ENCODE data around the gene PRKN.

Gene PRKN

GRCh38 chr6:162727322-162728182 lies at the start of gene PRKN, which contains the start of gene PACRG:
TSS of gene PRKN (minus strand) at chr6:162727766.
TSS of gene PACRG (plus strand) at chr6:162727974.
- H3K4me3 ChIP-seq (ENCODE audit: low read depth, low read length), result peak within 1 kb of the TSS; percentile 61
- DNase-seq (ENCODE audit: low read depth), result peak; percentile 97
- TF ChIP-seq CTCF (IDR thresholded peaks at IDR 0.05; ENCODE audit: low read depth, low read length) (no peak), POLR2A (IDR thresholded peaks at IDR 0.05; ENCODE audit: extremely low read depth, insufficient read length) (peak; percentile 71), MAX (IDR thresholded peaks at IDR 0.05; ENCODE audit: low read depth, low read length) (peak; percentile 60; the same call in 1 of the 2 replicates), MYC (IDR thresholded peaks at IDR 0.05; ENCODE audit: low read depth, low read length) (0 out of 2 replicates have a peak, but pooled peaks have one; percentile 37)

GRCh38 chr6:162777091-162777490 lies 49.5 kb upstream of the PRKN start:
- no peak for TF ChIP-seq MYC (IDR thresholded peaks at IDR 0.05; ENCODE audit: low read depth, low read length)
- no peak for TF ChIP-seq CTCF (IDR thresholded peaks at IDR 0.05; ENCODE audit: low read depth, low read length)
- no peak for TF ChIP-seq MAX (IDR thresholded peaks at IDR 0.05; ENCODE audit: low read depth, low read length)
- TF ChIP-seq POLR2A (IDR thresholded peaks at IDR 0.05; ENCODE audit: extremely low read depth, insufficient read length), result no peak
- no peak for DNase-seq (ENCODE audit: low read depth)
- no peak overlapping the region for H3K4me3 ChIP-seq (ENCODE audit: low read depth, low read length)

- no peak for TF ChIP-seq MAX (IDR thresholded peaks at IDR 0.05; ENCODE audit: low read depth, low read length)
- TF ChIP-seq POLR2A (IDR thresholded peaks at IDR 0.05; ENCODE audit: extremely low read depth, insufficient read length), result no peak
- TF ChIP-seq CTCF (IDR thresholded peaks at IDR 0.05; ENCODE audit: low read depth, low read length), result no peak
- no peak for TF ChIP-seq MYC (IDR thresholded peaks at IDR 0.05; ENCODE audit: low read depth, low read length)
- no peak overlapping the region for H3K4me3 ChIP-seq (ENCODE audit: low read depth, low read length)
- no peak for DNase-seq (ENCODE audit: low read depth)
Measured at GRCh38 chr6:162773996-162774395, 46.4 kb upstream of the PRKN start.

GRCh38 chr6:162772466-162772865 lies 44.9 kb upstream of the PRKN start:
- H3K4me3 ChIP-seq (ENCODE audit: low read depth, low read length), result no peak overlapping the region
- no peak for DNase-seq (ENCODE audit: low read depth)
- TF ChIP-seq POLR2A (IDR thresholded peaks at IDR 0.05; ENCODE audit: extremely low read depth, insufficient read length), result no peak
- TF ChIP-seq CTCF (IDR thresholded peaks at IDR 0.05; ENCODE audit: low read depth, low read length), result no peak
- TF ChIP-seq MAX (IDR thresholded peaks at IDR 0.05; ENCODE audit: low read depth, low read length), result no peak
- no peak for TF ChIP-seq MYC (IDR thresholded peaks at IDR 0.05; ENCODE audit: low read depth, low read length)

GRCh38 chr6:162770955-162771354 lies 43.4 kb upstream of the PRKN start:
- H3K4me3 ChIP-seq (ENCODE audit: low read depth, low read length), result no peak overlapping the region
- no peak for TF ChIP-seq CTCF (IDR thresholded peaks at IDR 0.05; ENCODE audit: low read depth, low read length)
- no peak for TF ChIP-seq MYC (IDR thresholded peaks at IDR 0.05; ENCODE audit: low read depth, low read length)
- TF ChIP-seq MAX (IDR thresholded peaks at IDR 0.05; ENCODE audit: low read depth, low read length), result no peak
- TF ChIP-seq POLR2A (IDR thresholded peaks at IDR 0.05; ENCODE audit: extremely low read depth, insufficient read length), result no peak
- no peak for DNase-seq (ENCODE audit: low read depth)
